PFSK-1 (cell line): ENCODE measurements around the gene ACKR4.

Experiments used
- FOXP2 ChIP-seq: optimal IDR thresholded peaks from 2 replicates; pipeline ENCODE3; 2011; ENCODE audit warnings: borderline replicate concordance, control low read depth, inconsistent platforms; ENCODE audit not compliant: insufficient read depth; ENCODE audit errors: extremely low read length, extremely low read depth
- POLR2AphosphoS5 ChIP-seq: IDR thresholded peaks from 2 replicates; pipeline ENCODE4 v1.6.1; 2012; ENCODE audit warnings: low read depth, mild to moderate bottlenecking, control low read depth, low read length, moderate library complexity
- SIN3A ChIP-seq: IDR thresholded peaks from 2 replicates; pipeline ENCODE4 v1.6.1; 2012; ENCODE audit warnings: mild to moderate bottlenecking, low read length, moderate library complexity, borderline replicate concordance; ENCODE audit not compliant: insufficient read depth
- TAF1 ChIP-seq: IDR thresholded peaks from 2 replicates; pipeline ENCODE4 v1.6.1; 2012; ENCODE audit warnings: low read length, control low read depth, borderline replicate concordance; ENCODE audit not compliant: insufficient read depth
- TF ChIP-seq, protein P1 (sequence below), 2 experiments: IDR thresholded peaks; 2 replicates each; pipeline versions ENCODE4 v1.6.1 to v1.8.0; 2011 to 2012; ENCODE audit warnings: low read depth in 2 of 2, low read length in 2 of 2, control low read depth in 1 of 2, inconsistent platforms in 1 of 2, mild to moderate bottlenecking in 1 of 2, moderate library complexity in 1 of 2; ENCODE audit not compliant: insufficient read depth in 1 of 2

Gene ACKR4

GRCh38 chr3:132629928-132630327, 32.9 kb downstream of the ACKR4 start:
- no peak for TF ChIP-seq POLR2AphosphoS5
- no peak for TF ChIP-seq SIN3A
- TF ChIP-seq TAF1: no peak
- TF ChIP-seq FOXP2: no peak

- TF ChIP-seq FOXP2: no peak
- no peak for TF ChIP-seq SIN3A
- TF ChIP-seq, protein P1, sequence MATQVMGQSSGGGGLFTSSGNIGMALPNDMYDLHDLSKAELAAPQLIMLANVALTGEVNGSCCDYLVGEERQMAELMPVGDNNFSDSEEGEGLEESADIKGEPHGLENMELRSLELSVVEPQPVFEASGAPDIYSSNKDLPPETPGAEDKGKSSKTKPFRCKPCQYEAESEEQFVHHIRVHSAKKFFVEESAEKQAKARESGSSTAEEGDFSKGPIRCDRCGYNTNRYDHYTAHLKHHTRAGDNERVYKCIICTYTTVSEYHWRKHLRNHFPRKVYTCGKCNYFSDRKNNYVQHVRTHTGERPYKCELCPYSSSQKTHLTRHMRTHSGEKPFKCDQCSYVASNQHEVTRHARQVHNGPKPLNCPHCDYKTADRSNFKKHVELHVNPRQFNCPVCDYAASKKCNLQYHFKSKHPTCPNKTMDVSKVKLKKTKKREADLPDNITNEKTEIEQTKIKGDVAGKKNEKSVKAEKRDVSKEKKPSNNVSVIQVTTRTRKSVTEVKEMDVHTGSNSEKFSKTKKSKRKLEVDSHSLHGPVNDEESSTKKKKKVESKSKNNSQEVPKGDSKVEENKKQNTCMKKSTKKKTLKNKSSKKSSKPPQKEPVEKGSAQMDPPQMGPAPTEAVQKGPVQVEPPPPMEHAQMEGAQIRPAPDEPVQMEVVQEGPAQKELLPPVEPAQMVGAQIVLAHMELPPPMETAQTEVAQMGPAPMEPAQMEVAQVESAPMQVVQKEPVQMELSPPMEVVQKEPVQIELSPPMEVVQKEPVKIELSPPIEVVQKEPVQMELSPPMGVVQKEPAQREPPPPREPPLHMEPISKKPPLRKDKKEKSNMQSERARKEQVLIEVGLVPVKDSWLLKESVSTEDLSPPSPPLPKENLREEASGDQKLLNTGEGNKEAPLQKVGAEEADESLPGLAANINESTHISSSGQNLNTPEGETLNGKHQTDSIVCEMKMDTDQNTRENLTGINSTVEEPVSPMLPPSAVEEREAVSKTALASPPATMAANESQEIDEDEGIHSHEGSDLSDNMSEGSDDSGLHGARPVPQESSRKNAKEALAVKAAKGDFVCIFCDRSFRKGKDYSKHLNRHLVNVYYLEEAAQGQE (IDR thresholded peaks at IDR 0.05; ENCODE audit: insufficient read depth in 1 of 2, low read depth in 2 of 2, low read length in 2 of 2): no peak
- TF ChIP-seq POLR2AphosphoS5: no peak
These were observed 33.5 kb downstream of the ACKR4 start for GRCh38 chr3:132630612-132631011.

DNA sequence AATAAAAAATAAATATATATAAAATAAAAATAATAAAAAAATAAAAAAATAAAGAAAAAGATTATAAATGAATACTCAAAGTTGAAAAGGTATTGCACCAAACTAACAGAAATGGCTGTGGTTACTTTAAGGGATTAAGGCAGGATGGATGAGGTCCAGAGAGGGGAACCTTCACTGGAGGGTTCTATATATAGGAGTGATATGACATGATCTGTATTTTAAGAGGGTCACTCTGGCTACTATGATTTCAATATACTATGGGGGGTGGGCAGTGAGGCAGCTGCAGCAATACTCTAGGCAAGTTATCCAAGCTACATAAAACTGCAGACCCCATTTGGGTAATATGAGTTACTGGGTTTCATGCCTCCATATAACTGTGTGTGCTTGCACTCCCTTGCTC, 38.0 kb downstream of the ACKR4 start:
- TF ChIP-seq, protein P1 (IDR thresholded peaks at IDR 0.05; ENCODE audit: insufficient read depth in 1 of 2, low read depth in 2 of 2, low read length in 2 of 2): no peak
- no peak for TF ChIP-seq TAF1
- no peak for TF ChIP-seq SIN3A
- TF ChIP-seq POLR2AphosphoS5: no peak
- no peak for TF ChIP-seq FOXP2

DNA sequence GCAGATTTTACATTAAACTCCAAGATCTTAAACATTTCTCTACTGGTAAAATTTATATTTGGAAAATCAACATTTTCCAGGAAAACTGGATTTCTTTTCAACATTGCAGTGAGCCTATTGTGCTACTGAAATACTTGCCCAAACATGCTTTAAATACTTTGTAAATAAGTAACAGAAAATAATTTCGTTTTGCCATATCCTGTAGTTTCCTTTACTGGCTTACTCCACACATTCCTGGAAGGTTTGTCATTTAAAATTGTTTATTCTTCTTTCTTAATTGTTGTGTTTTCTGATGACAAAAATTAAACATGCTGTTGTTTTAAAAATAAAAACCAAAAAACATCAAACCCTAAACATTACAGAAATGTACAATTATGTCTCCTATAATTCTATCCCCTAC, 40.5 kb downstream of the ACKR4 start:
- no peak for TF ChIP-seq SIN3A
- TF ChIP-seq, protein P1 (IDR thresholded peaks at IDR 0.05; ENCODE audit: insufficient read depth in 1 of 2, low read depth in 2 of 2, low read length in 2 of 2): no peak
- no peak for TF ChIP-seq TAF1
- TF ChIP-seq FOXP2: no peak
- TF ChIP-seq POLR2AphosphoS5: no peak

- no peak for TF ChIP-seq SIN3A
- TF ChIP-seq POLR2AphosphoS5: no peak
These were observed 41.6 kb downstream of the ACKR4 start for GRCh38 chr3:132638706-132639105.

DNA sequence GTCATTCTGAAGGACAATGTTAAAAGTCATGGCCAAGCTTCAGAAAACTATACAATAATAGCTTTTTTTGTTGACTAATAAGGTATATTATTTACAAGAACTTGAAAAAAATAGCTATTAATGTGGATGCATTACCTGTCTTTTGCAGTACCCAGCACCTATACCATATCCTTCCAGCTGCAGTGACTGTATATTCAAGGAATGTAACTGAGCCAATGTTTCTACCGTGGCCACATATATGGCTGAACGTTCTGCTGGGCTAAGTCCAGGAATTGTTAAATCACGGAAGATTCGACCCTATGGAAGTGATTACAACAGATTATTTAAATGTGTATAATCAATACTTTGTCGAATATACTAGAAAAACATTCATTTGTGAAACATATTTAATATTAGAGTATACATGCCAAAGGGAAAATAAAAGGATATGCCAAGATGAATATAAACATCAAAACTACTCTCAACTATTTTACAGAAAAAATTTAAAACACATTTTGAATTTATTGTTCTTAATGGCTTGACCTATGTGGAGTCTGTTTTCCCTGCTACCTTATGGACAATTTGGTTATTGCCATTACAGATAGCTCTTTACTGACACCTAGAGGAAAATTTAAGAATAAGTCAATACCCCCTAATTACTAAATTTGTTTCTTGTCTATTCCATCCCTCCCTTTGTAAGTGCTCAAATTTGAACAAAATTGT, 44.9 kb downstream of the ACKR4 start:
- TF ChIP-seq FOXP2: no peak
- TF ChIP-seq, protein P1 (IDR thresholded peaks at IDR 0.05; ENCODE audit: insufficient read depth in 1 of 2, low read depth in 2 of 2, low read length in 2 of 2): no peak
- no peak for TF ChIP-seq SIN3A
